ENCODE data around the gene GZMB.

GRCh38 chr14:24629521-24629920, 4.5 kb downstream of the GZMB start:
- TF ChIP-seq POLR2A (IDR thresholded peaks at IDR 0.05): no peak
- TF ChIP-seq CTCF (IDR thresholded peaks at IDR 0.05 in 8 of 11, conservative IDR thresholded peaks at IDR 0.05 in 3 of 11): no peak

All from spleen (tissue), 7 donors.